ENCODE measurements around the gene ACOXL.

The ACOXL gene

DNA sequence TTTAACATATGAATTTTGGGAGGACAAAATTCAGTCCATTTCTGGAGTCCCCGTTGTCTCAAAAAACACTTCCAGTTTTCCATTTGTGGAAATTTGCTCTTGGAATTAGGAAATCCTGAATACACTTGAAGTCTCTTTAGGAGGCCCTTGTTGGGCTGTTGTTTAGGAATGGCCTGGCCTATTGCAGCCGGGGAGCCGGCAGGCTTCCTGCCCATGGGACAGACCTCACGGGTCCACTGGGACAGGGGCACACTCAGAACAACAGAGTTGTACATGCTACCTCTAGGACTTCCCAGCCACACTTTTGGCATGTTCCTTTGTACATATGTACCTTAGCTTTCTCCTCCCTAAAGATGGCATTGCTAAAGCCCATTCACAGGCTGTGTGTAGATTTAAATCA is 57.3 kb downstream of the ACOXL start:
- ChIA-PET POLR2A (ENCODE audit: low non-redundant PET) (no interaction called here), CTCF (no interaction called here)

DNA sequence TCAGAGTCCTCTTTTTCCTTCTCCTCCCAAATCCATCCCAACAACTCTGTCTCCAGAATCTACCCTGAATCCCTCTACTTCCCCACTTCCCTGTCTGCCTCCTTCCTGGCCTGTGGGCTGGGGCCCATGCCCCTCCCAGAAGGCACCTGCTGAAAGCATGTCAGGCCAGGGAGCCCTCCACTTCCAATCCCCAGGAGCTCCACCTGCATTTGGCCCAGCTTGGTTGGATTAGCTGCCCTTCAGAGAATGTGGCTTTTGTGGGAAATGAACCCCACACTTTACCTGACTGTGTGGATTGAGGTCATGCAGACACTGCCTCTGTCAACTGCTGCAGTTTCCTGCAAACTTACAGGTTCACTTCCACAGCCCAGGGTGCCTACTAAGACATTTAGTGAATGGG is 58.5 kb downstream of the ACOXL start:
- POLR2A ChIA-PET (ENCODE audit: low non-redundant PET): no interaction called here
- DNase-seq (ENCODE audit: low spot score): no peak
- H3K27ac ChIP-seq: no peak overlapping the region
- CTCF ChIA-PET: interaction anchor here (0.7 kb wide), 1 partner anchor 289 kb away, joined by 5 read pairs; no protein-coding TSS in a partner anchor
- TF ChIP-seq, protein P1, sequence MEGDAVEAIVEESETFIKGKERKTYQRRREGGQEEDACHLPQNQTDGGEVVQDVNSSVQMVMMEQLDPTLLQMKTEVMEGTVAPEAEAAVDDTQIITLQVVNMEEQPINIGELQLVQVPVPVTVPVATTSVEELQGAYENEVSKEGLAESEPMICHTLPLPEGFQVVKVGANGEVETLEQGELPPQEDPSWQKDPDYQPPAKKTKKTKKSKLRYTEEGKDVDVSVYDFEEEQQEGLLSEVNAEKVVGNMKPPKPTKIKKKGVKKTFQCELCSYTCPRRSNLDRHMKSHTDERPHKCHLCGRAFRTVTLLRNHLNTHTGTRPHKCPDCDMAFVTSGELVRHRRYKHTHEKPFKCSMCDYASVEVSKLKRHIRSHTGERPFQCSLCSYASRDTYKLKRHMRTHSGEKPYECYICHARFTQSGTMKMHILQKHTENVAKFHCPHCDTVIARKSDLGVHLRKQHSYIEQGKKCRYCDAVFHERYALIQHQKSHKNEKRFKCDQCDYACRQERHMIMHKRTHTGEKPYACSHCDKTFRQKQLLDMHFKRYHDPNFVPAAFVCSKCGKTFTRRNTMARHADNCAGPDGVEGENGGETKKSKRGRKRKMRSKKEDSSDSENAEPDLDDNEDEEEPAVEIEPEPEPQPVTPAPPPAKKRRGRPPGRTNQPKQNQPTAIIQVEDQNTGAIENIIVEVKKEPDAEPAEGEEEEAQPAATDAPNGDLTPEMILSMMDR (conservative IDR thresholded peaks at IDR 0.05; ENCODE audit: low read depth): no peak

More for the DNA sequence above, 57.3 kb downstream of the ACOXL start:
- no peak for DNase-seq (ENCODE audit: low spot score)
- no peak overlapping the region for H3K27ac ChIP-seq
- TF ChIP-seq, protein P1 (conservative IDR thresholded peaks at IDR 0.05; ENCODE audit: low read depth): no peak

DNA sequence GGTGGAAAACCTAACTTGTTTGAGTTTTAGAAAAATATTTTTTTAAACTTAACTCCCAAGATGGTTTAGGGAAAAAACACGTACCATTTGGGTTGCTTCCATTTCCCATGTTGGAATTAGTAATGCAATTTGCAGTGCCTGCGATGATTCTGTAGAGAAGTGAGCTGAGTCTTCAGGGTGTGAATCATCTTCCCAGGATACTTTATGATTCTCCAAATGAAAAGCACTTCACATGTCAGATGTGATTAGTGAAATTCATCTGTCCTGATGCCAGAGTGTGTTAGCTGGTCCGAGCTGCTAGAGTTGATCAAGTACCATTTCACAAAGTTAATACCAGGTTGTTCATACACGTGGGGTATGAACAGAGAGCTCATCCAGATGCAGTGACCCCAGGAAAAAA is 59.1 kb downstream of the ACOXL start:
- TF ChIP-seq, protein P1 (conservative IDR thresholded peaks at IDR 0.05; ENCODE audit: low read depth): no peak
- no peak overlapping the region for H3K27ac ChIP-seq
- no peak for DNase-seq (ENCODE audit: low spot score)
- ChIA-PET CTCF (interaction anchor here (0.7 kb wide), 1 partner anchor 289 kb away, joined by 5 read pairs; no protein-coding TSS in a partner anchor), POLR2A (ENCODE audit: low non-redundant PET) (no interaction called here)

DNA sequence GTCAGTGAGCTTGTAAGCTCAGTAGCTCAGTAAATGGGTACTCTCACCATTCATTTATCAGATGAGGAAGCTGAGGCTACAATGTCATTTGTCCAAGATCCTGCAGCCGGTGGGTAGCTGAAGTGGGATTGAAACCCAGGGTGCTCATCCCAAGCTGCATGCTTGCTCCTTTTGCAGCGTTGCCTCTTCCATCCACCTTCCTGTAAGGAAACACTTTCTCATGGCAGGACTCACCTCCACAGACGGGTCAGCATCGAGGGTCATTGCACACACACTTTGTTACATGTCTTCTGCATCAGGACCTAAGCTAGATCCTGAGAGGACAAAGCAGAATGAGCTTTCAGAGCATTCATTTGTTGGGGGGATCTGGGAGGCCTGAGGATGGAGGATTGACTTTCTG is 60.7 kb downstream of the ACOXL start:
- TF ChIP-seq, protein P1 (conservative IDR thresholded peaks at IDR 0.05; ENCODE audit: low read depth): no peak
- no peak for DNase-seq (ENCODE audit: low spot score)
- no peak overlapping the region for H3K27ac ChIP-seq
- ChIA-PET POLR2A (ENCODE audit: low non-redundant PET) (no interaction called here), CTCF (no interaction called here)

DNA sequence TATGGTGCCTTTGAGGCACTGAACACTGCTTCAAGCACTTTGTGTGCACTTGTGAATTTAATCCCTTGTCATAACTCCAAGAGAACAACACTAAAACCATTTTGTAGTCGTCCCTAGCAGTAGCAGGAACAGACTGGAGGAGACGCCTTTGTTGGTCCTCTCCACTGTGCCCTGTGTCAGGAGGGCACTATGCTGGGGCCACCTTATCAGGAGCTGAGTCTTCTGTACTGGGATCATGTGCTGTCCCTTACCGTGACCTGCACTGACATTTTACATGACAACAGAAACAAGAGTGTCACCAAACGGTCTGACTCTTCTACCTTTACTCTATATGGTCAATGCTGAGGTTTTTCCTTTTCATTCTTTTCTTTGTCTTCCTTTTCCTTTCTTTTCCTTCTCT is 62.0 kb downstream of the ACOXL start:
- TF ChIP-seq, protein P1 (conservative IDR thresholded peaks at IDR 0.05; ENCODE audit: low read depth): no peak
- CTCF ChIA-PET: interaction anchor here (0.6 kb wide), 1 partner anchor 42 kb away, joined by 5 read pairs; no protein-coding TSS in a partner anchor
- DNase-seq (ENCODE audit: low spot score): no peak
- H3K27ac ChIP-seq: no peak overlapping the region
- POLR2A ChIA-PET (ENCODE audit: low non-redundant PET): no interaction called here

DNA sequence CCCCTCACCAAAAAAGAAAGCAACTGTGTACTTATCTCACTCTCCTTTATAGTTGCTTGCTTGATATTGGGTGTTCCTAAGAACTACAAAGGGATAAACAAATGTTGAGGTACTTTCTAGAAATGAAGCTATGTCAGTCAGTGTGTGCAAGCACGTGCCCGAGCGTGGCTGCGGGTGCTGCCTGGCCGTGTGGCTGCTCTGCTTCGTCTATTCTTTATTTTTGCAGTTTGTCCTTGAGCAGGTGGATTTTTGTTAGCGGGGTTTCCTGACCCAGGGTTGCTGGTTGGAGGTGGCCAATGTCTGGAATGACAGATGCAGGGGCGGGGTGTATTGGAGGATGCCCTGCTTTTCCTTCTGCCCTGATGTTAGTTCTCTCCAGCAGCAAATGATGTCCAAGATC is 62.6 kb downstream of the ACOXL start:
- CTCF ChIA-PET: no interaction called here

More for the DNA sequence above, 62.6 kb downstream of the ACOXL start:
- H3K27ac ChIP-seq: no peak overlapping the region
- no peak for DNase-seq (ENCODE audit: low spot score)
- TF ChIP-seq, protein P1 (conservative IDR thresholded peaks at IDR 0.05; ENCODE audit: low read depth): no peak
- POLR2A ChIA-PET (ENCODE audit: low non-redundant PET): no interaction called here

Measured in RWPE1 (cell line).